Ishikawa (cell line): Measurements from ENCODE around the gene ZNF106.

Source experiments
- EGR1 ChIP-seq: IDR thresholded peaks from 2 replicates; pipeline ENCODE4 v1.6.1; 2012
- EP300 ChIP-seq: IDR thresholded peaks from 2 replicates; pipeline ENCODE4 v1.6.1; 2012; ENCODE audit warnings: borderline replicate concordance
- TF ChIP-seq, protein P1 (sequence below): IDR thresholded peaks from 2 replicates; pipeline ENCODE4 v1.6.1; 2012; ENCODE audit warnings: low read depth, mild to moderate bottlenecking

DNA sequence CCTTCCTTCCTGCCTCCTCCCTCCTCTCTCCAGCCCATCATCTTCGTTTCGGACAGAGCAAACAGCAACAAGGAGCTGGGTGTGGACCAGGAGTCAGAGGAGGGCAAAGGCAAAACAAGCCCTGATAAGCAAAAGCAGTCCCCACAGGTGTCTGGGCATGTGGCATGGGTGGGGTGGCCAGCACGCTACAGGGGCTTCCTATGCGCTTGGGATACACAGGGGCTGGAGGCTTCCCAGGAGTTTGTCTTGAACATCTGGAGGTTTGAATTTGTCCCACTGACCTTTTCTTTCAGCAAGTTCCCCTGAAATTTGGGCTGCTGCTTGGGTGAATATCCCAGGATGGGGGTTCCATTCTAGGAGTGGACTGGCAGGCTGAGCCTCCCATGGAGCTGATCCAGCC lies 82.8 kb downstream of the ZNF106 start:
- TF ChIP-seq EP300 (no peak), EGR1 (no peak)
- TF ChIP-seq, protein P1, sequence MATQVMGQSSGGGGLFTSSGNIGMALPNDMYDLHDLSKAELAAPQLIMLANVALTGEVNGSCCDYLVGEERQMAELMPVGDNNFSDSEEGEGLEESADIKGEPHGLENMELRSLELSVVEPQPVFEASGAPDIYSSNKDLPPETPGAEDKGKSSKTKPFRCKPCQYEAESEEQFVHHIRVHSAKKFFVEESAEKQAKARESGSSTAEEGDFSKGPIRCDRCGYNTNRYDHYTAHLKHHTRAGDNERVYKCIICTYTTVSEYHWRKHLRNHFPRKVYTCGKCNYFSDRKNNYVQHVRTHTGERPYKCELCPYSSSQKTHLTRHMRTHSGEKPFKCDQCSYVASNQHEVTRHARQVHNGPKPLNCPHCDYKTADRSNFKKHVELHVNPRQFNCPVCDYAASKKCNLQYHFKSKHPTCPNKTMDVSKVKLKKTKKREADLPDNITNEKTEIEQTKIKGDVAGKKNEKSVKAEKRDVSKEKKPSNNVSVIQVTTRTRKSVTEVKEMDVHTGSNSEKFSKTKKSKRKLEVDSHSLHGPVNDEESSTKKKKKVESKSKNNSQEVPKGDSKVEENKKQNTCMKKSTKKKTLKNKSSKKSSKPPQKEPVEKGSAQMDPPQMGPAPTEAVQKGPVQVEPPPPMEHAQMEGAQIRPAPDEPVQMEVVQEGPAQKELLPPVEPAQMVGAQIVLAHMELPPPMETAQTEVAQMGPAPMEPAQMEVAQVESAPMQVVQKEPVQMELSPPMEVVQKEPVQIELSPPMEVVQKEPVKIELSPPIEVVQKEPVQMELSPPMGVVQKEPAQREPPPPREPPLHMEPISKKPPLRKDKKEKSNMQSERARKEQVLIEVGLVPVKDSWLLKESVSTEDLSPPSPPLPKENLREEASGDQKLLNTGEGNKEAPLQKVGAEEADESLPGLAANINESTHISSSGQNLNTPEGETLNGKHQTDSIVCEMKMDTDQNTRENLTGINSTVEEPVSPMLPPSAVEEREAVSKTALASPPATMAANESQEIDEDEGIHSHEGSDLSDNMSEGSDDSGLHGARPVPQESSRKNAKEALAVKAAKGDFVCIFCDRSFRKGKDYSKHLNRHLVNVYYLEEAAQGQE, result no peak
